Keratinocyte (primary cell): ENCODE results near the gene ABHD16A.

ENCODE experiments used
- EZH2 ChIP-seq: IDR thresholded peaks from one replicate; pipeline ENCODE4 v1.6.1; 2012; ENCODE audit warnings: inconsistent platforms, mild to moderate bottlenecking, low read length, moderate library complexity
- TF ChIP-seq, protein P1 (sequence below), 3 experiments: IDR thresholded peaks in 1 of 3; conservative IDR thresholded peaks in 1 of 3; optimal IDR thresholded peaks in 1 of 3; 2 replicates in 2 of 3; 3 replicates in 1 of 3; pipeline versions ENCODE3 to v1.5.1; 2011; ENCODE audit warnings: low read length in 3 of 3, mild to moderate bottlenecking in 3 of 3, moderate library complexity in 2 of 3, control low read depth in 1 of 3, inconsistent platforms in 1 of 3; ENCODE audit not compliant: insufficient read depth in 2 of 3; ENCODE audit errors: extremely low read depth in 1 of 3

GRCh38 chr6:31686483-31686882, 16.6 kb downstream of the ABHD16A start:
- TF ChIP-seq EZH2: no peak
- TF ChIP-seq, protein P1, sequence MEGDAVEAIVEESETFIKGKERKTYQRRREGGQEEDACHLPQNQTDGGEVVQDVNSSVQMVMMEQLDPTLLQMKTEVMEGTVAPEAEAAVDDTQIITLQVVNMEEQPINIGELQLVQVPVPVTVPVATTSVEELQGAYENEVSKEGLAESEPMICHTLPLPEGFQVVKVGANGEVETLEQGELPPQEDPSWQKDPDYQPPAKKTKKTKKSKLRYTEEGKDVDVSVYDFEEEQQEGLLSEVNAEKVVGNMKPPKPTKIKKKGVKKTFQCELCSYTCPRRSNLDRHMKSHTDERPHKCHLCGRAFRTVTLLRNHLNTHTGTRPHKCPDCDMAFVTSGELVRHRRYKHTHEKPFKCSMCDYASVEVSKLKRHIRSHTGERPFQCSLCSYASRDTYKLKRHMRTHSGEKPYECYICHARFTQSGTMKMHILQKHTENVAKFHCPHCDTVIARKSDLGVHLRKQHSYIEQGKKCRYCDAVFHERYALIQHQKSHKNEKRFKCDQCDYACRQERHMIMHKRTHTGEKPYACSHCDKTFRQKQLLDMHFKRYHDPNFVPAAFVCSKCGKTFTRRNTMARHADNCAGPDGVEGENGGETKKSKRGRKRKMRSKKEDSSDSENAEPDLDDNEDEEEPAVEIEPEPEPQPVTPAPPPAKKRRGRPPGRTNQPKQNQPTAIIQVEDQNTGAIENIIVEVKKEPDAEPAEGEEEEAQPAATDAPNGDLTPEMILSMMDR (optimal IDR thresholded peaks at IDR 0.05 in 1 of 3, IDR thresholded peaks at IDR 0.05 in 1 of 3, conservative IDR thresholded peaks at IDR 0.05 in 1 of 3; ENCODE audit: extremely low read depth in 1 of 3, insufficient read depth in 2 of 3, low read length in 3 of 3): no peak
